ENCODE results near the gene TRIL.

The TRIL gene, protein sequence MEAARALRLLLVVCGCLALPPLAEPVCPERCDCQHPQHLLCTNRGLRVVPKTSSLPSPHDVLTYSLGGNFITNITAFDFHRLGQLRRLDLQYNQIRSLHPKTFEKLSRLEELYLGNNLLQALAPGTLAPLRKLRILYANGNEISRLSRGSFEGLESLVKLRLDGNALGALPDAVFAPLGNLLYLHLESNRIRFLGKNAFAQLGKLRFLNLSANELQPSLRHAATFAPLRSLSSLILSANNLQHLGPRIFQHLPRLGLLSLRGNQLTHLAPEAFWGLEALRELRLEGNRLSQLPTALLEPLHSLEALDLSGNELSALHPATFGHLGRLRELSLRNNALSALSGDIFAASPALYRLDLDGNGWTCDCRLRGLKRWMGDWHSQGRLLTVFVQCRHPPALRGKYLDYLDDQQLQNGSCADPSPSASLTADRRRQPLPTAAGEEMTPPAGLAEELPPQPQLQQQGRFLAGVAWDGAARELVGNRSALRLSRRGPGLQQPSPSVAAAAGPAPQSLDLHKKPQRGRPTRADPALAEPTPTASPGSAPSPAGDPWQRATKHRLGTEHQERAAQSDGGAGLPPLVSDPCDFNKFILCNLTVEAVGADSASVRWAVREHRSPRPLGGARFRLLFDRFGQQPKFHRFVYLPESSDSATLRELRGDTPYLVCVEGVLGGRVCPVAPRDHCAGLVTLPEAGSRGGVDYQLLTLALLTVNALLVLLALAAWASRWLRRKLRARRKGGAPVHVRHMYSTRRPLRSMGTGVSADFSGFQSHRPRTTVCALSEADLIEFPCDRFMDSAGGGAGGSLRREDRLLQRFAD

DNA sequence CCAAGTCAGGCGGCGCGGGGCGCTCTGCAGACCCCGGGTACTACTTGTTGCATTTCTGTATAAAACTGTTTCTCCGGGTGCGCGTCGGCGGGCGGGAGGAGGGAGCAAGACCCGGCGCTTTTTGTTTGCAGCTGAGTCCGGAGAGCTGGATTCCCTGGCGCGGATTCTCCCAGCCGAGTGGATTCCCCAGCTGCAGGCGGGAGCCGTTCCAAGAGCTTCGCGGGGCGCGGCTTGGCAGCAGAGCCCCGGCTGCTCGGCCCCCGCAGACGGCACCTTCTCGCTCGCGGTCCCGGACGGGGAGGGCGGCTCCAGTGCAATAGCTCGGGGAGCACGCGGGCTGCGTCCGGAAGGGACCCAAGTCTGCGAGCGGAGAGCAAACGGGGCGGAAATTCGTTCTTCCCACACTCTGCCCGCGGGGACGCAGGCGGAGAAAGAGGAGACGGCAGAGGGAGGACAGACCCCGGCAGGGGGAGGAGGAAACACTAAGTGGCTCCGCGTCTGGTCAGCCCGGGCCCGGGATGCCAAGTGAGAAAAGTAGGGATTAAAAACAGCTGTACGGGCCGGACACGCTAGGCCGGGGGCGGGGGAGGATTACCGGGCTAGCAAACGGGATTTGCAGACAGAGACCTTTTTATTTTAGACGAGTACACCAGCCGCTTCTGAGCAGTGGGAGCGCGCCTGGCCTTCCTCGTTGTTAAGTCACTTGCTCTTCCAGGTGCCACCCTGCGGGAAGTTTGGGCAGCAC, at the start of gene TRIL:
Gene TRIL, minus strand, starts transcription at position 96 of the 745 bp plus-strand sequence. CDS start 284 bp downstream, outside the sequence.
- DNase-seq (ENCODE audit: low read depth), result no peak
- TF ChIP-seq POLR2A (IDR thresholded peaks at IDR 0.05; ENCODE audit: extremely low read depth, insufficient read length) (no peak), MYC (IDR thresholded peaks at IDR 0.05; ENCODE audit: low read depth, low read length) (no peak)
- TF ChIP-seq, protein P1, sequence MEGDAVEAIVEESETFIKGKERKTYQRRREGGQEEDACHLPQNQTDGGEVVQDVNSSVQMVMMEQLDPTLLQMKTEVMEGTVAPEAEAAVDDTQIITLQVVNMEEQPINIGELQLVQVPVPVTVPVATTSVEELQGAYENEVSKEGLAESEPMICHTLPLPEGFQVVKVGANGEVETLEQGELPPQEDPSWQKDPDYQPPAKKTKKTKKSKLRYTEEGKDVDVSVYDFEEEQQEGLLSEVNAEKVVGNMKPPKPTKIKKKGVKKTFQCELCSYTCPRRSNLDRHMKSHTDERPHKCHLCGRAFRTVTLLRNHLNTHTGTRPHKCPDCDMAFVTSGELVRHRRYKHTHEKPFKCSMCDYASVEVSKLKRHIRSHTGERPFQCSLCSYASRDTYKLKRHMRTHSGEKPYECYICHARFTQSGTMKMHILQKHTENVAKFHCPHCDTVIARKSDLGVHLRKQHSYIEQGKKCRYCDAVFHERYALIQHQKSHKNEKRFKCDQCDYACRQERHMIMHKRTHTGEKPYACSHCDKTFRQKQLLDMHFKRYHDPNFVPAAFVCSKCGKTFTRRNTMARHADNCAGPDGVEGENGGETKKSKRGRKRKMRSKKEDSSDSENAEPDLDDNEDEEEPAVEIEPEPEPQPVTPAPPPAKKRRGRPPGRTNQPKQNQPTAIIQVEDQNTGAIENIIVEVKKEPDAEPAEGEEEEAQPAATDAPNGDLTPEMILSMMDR (IDR thresholded peaks at IDR 0.05; ENCODE audit: low read depth, low read length), result no peak
- TF ChIP-seq, protein P2, sequence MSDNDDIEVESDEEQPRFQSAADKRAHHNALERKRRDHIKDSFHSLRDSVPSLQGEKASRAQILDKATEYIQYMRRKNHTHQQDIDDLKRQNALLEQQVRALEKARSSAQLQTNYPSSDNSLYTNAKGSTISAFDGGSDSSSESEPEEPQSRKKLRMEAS (IDR thresholded peaks at IDR 0.05; ENCODE audit: low read depth, low read length), result no peak
- no peak within 1 kb of the TSS for H3K4me3 ChIP-seq (ENCODE audit: low read depth, low read length)

DNA sequence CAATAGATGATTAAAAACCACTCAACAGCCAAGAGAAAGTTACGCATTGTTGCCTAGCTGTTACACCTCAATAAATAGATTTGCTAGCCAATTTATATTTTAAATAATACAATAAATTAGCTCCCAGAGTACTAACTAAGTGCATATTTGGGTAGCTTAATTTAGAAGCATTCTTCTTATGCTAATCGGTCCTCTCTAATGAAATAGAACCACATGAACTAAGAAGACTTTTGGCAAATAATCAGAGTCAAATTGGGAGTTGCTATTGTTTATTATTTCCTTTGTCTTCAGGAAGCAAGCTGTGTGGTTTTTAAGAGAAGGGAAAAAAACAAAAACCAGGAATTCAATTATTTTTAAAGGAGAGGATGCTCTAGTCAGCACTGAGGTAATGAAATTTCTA, 49.0 kb upstream of the TRIL start:
- TF ChIP-seq POLR2A (IDR thresholded peaks at IDR 0.05; ENCODE audit: extremely low read depth, insufficient read length) (no peak), MYC (IDR thresholded peaks at IDR 0.05; ENCODE audit: low read depth, low read length) (no peak)
- TF ChIP-seq, protein P2 (IDR thresholded peaks at IDR 0.05; ENCODE audit: low read depth, low read length), result no peak
- TF ChIP-seq, protein P1 (IDR thresholded peaks at IDR 0.05; ENCODE audit: low read depth, low read length), result no peak
- no peak for DNase-seq (ENCODE audit: low read depth)
- H3K4me3 ChIP-seq (ENCODE audit: low read depth, low read length), result no peak overlapping the region

DNA sequence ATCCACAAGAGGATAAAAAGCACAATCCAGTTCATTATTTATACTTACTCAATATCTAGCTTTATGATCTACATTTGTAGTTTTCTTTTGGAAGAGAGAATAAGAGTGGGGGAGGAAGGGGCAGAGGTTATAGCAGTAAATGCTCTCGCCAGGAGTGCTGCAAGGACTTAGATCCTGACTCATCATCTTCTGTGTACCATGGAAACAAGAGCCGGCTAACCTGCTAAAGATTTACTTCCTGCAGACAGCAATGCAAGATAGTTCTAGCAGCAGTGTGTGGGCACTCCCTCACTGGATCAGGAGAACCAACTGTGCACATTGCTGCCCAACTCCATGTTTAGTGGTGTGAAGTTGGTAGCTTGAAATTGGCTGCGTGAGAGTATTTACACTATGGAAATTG, 47.7 kb upstream of the TRIL start:
- no peak for DNase-seq (ENCODE audit: low read depth)
- TF ChIP-seq, protein P2 (IDR thresholded peaks at IDR 0.05; ENCODE audit: low read depth, low read length), result no peak
- TF ChIP-seq MYC (IDR thresholded peaks at IDR 0.05; ENCODE audit: low read depth, low read length) (no peak), POLR2A (IDR thresholded peaks at IDR 0.05; ENCODE audit: extremely low read depth, insufficient read length) (no peak)
- TF ChIP-seq, protein P1 (IDR thresholded peaks at IDR 0.05; ENCODE audit: low read depth, low read length), result no peak
- no peak overlapping the region for H3K4me3 ChIP-seq (ENCODE audit: low read depth, low read length)

DNA sequence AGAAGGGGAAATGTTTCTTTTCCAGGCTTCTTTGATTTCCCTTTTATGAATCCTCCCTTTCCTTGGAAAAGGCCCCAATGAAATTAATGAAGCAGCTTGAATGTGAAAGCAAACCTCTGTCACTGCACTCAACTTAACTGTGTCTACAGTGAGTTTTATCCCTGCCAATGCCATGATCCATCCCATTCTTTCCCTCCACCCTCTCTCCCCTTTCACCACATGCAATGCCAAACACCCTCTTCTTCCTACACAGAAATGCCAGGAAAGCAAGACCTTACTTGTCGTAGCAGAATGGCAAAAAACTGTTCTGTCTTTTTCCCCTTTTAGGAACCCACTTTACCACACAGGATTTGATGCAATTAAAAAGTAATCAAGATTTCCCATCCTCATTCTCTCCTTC, 47.3 kb upstream of the TRIL start:
- TF ChIP-seq POLR2A (IDR thresholded peaks at IDR 0.05; ENCODE audit: extremely low read depth, insufficient read length), result no peak
- no peak for TF ChIP-seq MYC (IDR thresholded peaks at IDR 0.05; ENCODE audit: low read depth, low read length)
- TF ChIP-seq, protein P2 (IDR thresholded peaks at IDR 0.05; ENCODE audit: low read depth, low read length), result no peak
- TF ChIP-seq, protein P1 (IDR thresholded peaks at IDR 0.05; ENCODE audit: low read depth, low read length), result no peak
- no peak overlapping the region for H3K4me3 ChIP-seq (ENCODE audit: low read depth, low read length)
- DNase-seq (ENCODE audit: low read depth), result no peak

DNA sequence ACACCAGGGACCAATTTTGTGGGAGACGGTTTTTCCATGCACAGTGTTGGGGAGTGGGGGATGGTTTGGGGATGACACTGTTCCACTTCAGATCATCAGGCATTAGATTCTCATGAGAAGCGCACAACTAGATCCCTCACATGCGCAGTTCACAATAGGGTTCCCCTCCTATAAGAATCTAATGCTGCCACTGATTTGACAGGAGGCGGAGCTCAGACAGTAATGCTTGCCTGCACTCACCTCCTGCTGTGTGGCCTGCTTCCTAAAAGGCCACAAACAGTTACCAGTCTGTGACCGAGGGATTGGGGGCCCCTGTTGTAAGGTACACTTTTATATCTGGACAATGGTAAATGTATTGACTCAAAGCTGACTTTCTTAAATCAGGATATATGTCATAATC, 45.6 kb upstream of the TRIL start:
- no peak overlapping the region for H3K4me3 ChIP-seq (ENCODE audit: low read depth, low read length)
- no peak for TF ChIP-seq POLR2A (IDR thresholded peaks at IDR 0.05; ENCODE audit: extremely low read depth, insufficient read length)
- TF ChIP-seq MYC (IDR thresholded peaks at IDR 0.05; ENCODE audit: low read depth, low read length), result no peak
- TF ChIP-seq, protein P1 (IDR thresholded peaks at IDR 0.05; ENCODE audit: low read depth, low read length), result no peak
- TF ChIP-seq, protein P2 (IDR thresholded peaks at IDR 0.05; ENCODE audit: low read depth, low read length), result no peak
- DNase-seq (ENCODE audit: low read depth), result no peak

All from NB4 (cell line).